Measurements from ENCODE around the gene CMTM3.
"Not testable (repeated sequence)": the region's sequence is repeated elsewhere in the genome, so short reads cannot be mapped to it uniquely, and the experiment has no call there.

Gene CMTM3

DNA sequence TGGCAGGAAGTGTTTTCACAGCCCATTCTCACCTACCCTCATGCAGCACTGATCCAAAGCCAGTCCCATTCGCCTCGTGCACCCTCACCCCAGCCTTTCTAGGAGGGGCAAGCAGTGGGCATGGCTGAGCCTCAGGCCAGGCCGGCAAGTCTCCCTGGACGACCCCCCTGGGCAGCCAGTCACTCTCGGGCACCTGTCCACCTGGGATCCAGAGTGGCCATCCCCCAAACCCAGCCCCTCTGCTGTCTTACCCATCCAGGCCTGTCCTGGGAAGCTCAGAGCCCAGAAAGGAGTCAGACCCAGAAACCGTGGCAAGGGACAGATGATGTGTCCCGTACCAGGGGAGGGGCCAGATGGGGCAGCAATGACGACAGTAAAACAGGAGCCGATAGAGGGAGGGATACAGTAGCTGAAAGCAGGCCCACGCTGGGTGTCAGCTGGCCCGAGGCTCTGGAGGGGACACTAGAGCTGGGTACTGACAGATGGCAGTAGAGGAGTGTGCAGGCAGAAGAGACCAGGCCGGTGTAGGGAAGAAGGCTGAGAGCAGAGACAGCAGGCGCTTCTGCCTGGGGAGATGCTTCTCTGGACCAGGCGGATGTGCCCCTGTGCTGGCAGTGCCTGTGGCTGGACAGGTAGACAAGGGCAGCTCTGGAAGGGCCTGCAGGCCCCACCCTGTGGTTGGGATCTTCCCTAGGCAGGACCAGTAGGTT lies 5.8 kb downstream of the CMTM3 start:
- DNase-seq (ENCODE audit: low spot score): no peak

DNA sequence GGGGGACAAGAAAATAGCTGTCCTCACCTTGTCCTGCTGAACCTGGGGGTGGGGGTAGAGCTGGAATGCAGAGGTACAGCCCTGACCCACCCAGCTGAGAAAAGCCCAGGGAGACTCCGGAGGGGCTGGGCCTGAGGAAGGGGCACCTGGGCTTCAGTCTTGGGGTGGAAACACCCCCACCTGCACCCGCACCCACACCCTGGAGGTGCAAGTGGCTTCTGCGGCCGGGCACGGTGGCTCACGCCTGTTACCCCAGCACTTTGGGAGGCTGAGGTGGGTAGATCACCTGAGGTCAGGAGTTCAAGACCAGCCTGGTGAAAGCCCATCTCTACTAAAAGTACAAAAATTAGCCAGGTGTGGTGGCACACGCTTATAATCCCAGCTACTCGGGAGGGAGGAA lies 7.4 kb downstream of the CMTM3 start:
- DNase-seq (ENCODE audit: low spot score): not testable (repeated sequence)

- DNase-seq (ENCODE audit: low spot score): no peak
These were observed 7.9 kb downstream of the CMTM3 start for GRCh38 chr16:66612422-66612821.

- no peak for DNase-seq (ENCODE audit: low spot score)
These were observed 9.8 kb downstream of the CMTM3 start for GRCh38 chr16:66614161-66614802.

GRCh38 chr16:66616169-66616568 lies 11.7 kb downstream of the CMTM3 start:
- DNase-seq (ENCODE audit: low spot score): no peak

DNA sequence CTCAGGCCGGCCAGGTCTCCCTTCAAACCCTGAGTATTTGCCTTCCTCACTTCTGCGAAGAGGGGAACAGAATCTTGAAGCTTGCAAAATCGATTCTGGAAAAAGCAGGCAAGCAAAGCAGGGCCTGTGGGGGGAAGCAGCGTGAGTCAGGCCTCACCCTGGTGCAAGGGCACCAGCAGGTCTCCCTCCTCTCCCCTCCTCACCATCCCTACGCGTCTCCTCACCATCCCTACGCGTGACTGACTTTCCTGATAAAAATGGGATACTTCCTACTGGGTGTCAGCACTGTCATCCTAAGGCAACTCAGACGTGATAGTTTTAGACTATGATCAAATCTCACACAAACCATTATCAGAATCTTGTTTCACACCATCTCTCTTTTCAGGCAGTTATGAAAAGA lies 12.1 kb downstream of the CMTM3 start:
- DNase-seq (ENCODE audit: low spot score): no peak

- DNase-seq (ENCODE audit: low spot score): no peak
These were observed 12.5 kb downstream of the CMTM3 start for GRCh38 chr16:66617010-66617434.

- no peak for DNase-seq (ENCODE audit: low spot score)
These were observed 13.2 kb downstream of the CMTM3 start for GRCh38 chr16:66617728-66618127.

GRCh38 chr16:66618588-66619375 lies 14.3 kb downstream of the CMTM3 start:
- no peak for DNase-seq (ENCODE audit: low spot score)

DNA sequence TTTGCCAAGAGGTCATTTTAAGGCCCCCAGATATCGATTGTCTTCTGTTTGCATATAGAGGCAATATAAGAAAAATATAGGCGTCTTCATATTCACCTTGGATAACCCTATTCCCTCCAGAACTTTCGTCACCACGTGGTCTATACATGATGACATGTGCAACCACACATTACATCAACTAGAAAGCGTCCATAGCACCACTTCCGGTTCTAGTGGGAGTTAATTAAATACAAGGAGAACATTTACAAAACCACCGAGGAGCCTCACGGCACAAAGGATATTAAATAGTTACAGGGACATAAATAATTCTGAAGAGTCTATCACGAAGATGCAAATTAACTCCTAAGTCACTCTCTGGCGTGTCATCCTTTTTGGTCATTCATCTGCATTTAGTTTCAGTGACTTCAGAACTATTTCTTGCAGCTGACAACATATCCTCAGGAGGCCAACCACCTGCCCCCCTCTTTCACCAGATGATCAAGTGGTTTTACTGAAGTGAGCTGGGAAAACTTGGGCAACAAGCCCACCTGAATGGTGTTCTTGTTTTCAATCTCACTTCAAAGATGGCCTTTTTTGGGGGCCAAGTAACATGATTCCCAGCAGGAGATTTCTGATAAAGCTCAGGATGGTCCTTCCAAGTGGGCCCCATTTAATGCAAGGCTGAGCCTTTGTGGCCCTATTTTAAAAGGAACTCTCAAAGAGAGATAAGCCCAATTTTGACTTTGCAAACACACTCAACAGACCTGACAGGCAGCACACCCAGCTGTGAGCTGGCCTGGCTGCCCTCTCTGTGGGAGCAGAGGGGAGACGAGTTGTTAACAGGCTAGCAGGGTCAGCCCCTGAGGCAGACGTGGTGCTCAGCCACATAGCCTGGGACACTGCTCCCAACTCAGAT lies 15.3 kb downstream of the CMTM3 start:
- no peak for DNase-seq (ENCODE audit: low spot score)

GRCh38 chr16:66620429-66620795 lies 15.9 kb downstream of the CMTM3 start:
- no peak for DNase-seq (ENCODE audit: low spot score)

DNA sequence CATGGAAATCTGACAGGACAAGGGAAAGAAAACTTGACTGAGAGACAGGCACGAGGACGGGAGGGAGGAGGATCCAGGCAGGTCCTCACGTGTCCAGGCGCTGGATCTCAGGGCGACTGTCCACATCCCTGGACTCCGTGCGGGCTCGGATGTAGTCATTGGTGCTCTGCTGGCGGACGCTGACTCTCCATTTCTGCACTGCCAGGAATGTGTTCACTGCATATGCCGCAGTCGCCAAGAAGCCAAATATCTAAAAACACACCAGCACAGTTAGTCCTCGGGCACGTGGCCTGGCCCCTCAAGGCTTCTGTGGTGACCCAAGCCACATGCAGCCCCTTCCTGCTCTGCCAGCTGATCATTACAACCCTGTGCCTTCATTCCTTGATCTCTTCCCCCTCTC lies 17.5 kb downstream of the CMTM3 start:
- no peak for DNase-seq (ENCODE audit: low spot score)

DNA sequence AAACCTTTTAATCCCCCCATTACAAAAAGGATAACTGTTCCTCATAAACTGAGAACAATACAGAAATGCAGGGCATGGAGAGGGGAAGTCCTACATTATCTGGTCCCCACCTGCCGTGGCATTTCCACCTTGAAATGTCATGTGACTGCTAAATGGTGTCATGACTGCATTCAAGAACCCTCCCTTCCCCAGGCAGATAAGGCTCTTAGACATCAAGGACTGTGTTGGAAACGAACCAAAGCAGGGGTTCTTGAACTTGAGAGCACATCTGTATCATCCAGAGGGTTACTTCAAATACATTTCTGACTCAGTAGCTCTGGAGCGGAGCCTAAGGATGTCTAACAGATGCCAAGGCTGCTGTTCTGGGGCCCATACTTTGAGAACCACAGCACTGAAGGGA lies 18.4 kb downstream of the CMTM3 start:
- no peak for DNase-seq (ENCODE audit: low spot score)

GRCh38 chr16:66623755-66624154 lies 19.3 kb downstream of the CMTM3 start:
- DNase-seq (ENCODE audit: low spot score): no peak

DNA sequence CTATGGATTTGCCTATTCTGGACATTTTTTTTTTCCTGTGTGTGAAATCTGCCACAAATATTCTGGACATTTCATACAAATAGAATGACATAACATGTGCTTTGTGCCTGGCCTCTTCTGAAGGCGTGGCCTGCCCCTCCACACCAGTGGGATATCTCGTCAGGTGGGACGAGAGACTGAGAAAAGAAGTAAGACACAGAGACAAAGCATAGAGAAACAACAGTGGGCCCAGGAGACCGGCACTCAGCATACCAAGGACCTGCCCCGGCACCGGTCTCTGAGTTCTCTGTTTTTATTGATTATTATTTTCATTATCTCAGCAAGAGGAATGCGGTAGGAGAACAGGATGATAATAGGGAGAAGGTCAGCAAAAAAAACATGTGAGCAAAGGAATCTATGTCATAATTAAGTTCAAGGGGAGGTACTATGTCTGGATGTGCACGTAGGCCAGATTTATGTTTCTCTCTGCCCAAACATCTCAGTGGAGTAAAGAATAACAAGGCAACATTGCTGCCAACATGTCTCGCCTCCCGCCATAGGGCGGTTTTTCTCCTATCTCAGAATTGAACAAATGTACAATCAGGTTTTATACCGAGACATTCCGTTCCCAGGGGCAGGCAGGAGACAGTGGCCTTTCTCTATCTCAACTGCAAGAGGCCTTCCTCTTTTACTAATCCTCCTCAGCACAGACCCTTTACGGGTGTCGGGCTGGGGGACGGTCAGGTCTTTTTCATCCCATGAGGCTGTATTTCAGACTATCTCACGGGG lies 23.3 kb downstream of the CMTM3 start:
- not testable (repeated sequence) for DNase-seq (ENCODE audit: low spot score)

DNA sequence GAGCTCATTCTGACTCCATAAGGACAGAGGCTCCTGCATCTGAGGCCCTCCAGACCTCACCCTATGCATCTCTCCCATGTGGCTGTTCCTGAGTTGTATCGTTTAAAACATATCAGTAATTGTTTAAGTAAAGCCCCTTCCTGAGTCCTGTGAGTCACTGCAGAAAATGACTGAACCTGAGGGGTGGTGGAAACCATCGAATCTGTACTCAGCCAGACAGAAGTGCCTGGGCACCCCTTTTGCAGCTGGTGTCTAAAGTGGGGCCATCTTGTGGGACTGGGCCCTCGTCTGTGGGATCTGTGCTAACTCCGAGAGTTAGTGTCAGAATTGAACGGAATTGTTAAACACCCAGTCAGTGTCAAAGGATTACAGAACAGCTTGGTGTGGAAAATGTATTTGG lies 25.4 kb downstream of the CMTM3 start:
- no peak for DNase-seq (ENCODE audit: low spot score)

DNA sequence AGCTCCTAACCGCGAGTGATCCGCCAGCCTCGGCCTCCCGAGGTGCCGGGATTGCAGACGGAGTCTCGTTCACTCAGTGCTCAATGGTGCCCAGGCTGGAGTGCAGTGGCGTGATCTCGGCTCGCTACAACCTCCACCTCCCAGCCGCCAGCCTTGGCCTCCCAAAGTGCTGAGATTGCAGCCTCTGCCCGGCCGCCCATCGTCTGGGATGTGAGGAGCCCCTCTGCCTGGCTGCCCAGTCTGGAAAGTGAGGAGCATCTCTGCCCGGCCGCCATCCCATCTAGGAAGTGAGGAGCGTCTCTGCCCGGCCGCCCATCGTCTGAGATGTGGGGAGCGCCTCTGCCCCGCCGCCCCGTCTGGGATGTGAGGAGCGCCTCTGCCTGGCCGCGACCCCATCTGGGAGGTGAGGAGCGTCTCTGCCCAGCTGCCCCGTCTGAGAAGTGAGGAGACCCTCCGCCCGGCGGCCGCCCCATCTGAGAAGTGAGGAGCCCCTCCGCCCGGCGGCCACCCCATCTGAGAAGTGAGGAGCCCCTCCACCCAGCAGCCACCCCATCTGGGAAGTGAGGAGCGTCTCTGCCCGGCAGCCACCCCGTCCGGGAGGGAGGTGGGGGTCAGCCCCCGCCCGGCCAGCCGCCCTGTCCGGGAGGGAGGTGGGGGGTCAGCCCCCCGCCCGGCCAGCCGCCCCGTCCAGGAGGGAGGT lies 26.2 kb downstream of the CMTM3 start:
- DNase-seq (ENCODE audit: low spot score): not testable (repeated sequence)

DNA sequence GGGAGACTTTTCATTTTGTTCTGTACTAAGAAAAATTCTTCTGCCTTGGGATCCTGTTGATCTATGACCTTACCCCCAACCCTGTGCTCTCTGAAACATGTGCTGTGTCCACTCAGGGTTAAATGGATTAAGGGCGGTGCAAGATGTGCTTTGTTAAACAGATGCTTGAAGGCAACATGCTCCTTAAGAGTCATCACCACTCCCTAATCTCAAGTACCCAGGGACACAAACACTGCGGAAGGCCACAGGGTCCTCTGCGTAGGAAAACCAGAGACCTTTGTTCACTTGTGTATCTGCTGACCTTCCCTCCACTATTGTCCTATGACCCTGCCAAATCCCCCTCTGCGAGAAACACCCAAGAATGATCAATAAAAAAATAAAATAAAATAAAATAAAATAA lies 27.1 kb downstream of the CMTM3 start:
- DNase-seq (ENCODE audit: low spot score): not testable (repeated sequence)

DNA sequence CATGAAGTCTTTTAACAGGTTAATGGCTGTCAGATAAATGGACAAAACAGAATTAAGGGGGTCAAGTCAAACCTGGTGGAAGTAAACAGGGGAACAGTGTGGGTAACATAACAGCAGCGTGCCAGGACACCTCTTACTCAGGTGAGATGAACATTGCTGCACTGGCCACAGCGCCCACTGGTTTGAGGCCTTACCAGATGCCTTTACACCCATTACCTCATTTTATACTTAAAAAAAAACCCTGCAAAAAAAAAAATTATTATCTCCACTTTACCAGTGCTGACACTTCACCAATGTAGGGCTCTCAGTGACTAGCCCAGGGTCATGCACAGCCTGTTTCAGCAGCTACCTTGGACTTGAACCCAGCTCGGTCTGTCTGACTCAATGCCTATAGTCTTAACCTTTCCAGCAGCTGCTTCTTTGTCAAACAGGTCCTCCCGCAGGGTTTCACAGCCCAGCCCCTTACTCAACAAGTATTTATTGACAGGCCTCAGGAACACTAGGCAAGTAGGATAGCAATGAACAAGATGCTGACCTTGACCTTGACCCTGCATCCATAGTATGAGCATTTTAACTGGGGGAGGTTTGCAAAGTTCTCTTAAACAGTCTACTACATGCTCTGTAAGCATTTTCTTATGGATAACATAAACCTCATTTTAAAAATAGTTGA lies 30.2 kb downstream of the CMTM3 start:
- no peak for DNase-seq (ENCODE audit: low spot score)

- no peak for DNase-seq (ENCODE audit: low spot score)
These were observed 30.9 kb downstream of the CMTM3 start for GRCh38 chr16:66635406-66635805.

Measured in SW480 (cell line).